H1 (cell line): Measurements from ENCODE around the gene AVPR2. TPM values are rescaled to one million over a fixed set of nuclear protein-coding genes. Genes with fewer than 3 reads are reported as not detected.

ENCODE experiments used
- ASH2L ChIP-seq: fragments of 200-600, 300-600 bp; sonication (generic); IDR thresholded peaks from one replicate; pipeline ENCODE4 v1.7.1; 2017; ENCODE audit warnings: low read length
- BCL11A ChIP-seq, 2 experiments: IDR thresholded peaks; one replicate each; pipeline ENCODE4 v1.6.1; 2011; ENCODE audit warnings: low read depth in 2 of 2, low read length in 2 of 2, mild to moderate bottlenecking in 2 of 2
- CHD7 ChIP-seq: fragments of 300-600 bp; sonication (generic); IDR thresholded peaks from 2 replicates; pipeline ENCODE4 v1.7.1; 2012; ENCODE audit warnings: low read length, moderate library complexity, mild to moderate bottlenecking, inconsistent platforms; ENCODE audit not compliant: insufficient replicate concordance
- HDAC2 ChIP-seq, 2 experiments: fragments of 300-600 bp in 1 of 2; sonication (generic) in 1 of 2; IDR thresholded peaks; 2 replicates each; pipeline ENCODE4 v1.6.1; 2011 to 2012; ENCODE audit warnings: low read depth in 2 of 2, low read length in 2 of 2, mild to moderate bottlenecking in 2 of 2, moderate library complexity in 2 of 2, borderline replicate concordance in 1 of 2, inconsistent platforms in 1 of 2
- JUN ChIP-seq: IDR thresholded peaks from 2 replicates; pipeline ENCODE4 v1.6.1; 2011; ENCODE audit warnings: low read depth, mild to moderate bottlenecking, improper control_type of control experiment, low read length
- RAD21 ChIP-seq, 2 experiments: IDR thresholded peaks in 1 of 2; conservative IDR thresholded peaks in 1 of 2; 2 replicates each; pipeline ENCODE4 v1.6.1; 2011; ENCODE audit warnings: low read depth in 2 of 2, low read length in 2 of 2, improper control_type of control experiment in 1 of 2, inconsistent platforms in 1 of 2, mild to moderate bottlenecking in 1 of 2, moderate library complexity in 1 of 2
- TAF1 ChIP-seq: IDR thresholded peaks from 2 replicates; pipeline ENCODE4 v1.6.1; 2011; ENCODE audit warnings: mild to moderate bottlenecking, low read depth, low read length
- YY1 ChIP-seq: IDR thresholded peaks from 2 replicates; pipeline ENCODE4 v1.6.1; 2011; ENCODE audit warnings: low read depth, mild to moderate bottlenecking, low read length
- ZNF274 ChIP-seq: IDR thresholded peaks from 2 replicates; pipeline ENCODE4 v1.7.0; 2012; ENCODE audit warnings: low read length, borderline replicate concordance; ENCODE audit errors: extremely low read depth
- polyA plus RNA-seq, 7 experiments: library from polyadenylated mRNA; depleted of rRNA in 3 of 7; stranded (reverse) in 5 of 7; unstranded in 2 of 7; fragments of >200 nt in 5 of 7; fragments of 200-250 nt in 2 of 7; gene quantifications; 1 replicate in 5 of 7; 2 replicates in 1 of 7; 4 replicates in 1 of 7; pipeline versions ENCODE4 v1.2.1 to v1.2.3, GENCODE V29; 2011 to 2013; ENCODE audit warnings: missing spikeins in 2 of 7, mixed read lengths in 2 of 7
- total RNA-seq: library from RNA; stranded (reverse); fragmentation: NEBNext Ultra II Directional; extraction: Animal tissue kit (Norgen Biotek cat#: 25700); gene quantifications from 2 replicates; pipeline ENCODE4 v1.2.1, GENCODE V29; 2021

Gene AVPR2
- total and polyA plus RNA-seq, 2 of the 8 experiments (the other 6 are each of a cell fraction or from before 2014, with no cell fraction given): 0.09 TPM; not detected in 1

GRCh38 chrX:153921511-153922446 lies 17.3 kb downstream of the AVPR2 start (continued):
- no peak for TF ChIP-seq TAF1
- no peak for TF ChIP-seq JUN
- TF ChIP-seq RAD21 (IDR thresholded peaks at IDR 0.05 in 1 of 2, conservative IDR thresholded peaks at IDR 0.05 in 1 of 2; ENCODE audit: low read depth in 2 of 2, low read length in 2 of 2): no peak
- TF ChIP-seq HDAC2 (IDR thresholded peaks at IDR 0.05; ENCODE audit: borderline replicate concordance in 1 of 2, low read depth in 2 of 2, low read length in 2 of 2): no peak
- no peak for TF ChIP-seq ZNF274
- no peak for TF ChIP-seq YY1
- no peak for TF ChIP-seq CHD7
- no peak for TF ChIP-seq BCL11A (IDR thresholded peaks at IDR 0.05; ENCODE audit: low read depth in 2 of 2, low read length in 2 of 2)
- TF ChIP-seq ASH2L: no peak
